ENCODE data around the gene WDR19. TPM values are rescaled to one million over a fixed set of nuclear protein-coding genes. Genes with fewer than 3 reads are reported as not detected.

Gene WDR19
- total RNA-seq, 2 experiments from 2014 or later = 8.4 to 8.5 TPM

GRCh38 chr4:39181520-39181904 lies 817 bp upstream of the WDR19 start:
- H3K4me1 Mint-ChIP-seq = peaks cover 15% of the 10 kb centered on the region
- no peaks in the 10 kb centered on the region for H3K36me3 Mint-ChIP-seq
- no peak overlapping the region for H3K4me3 Mint-ChIP-seq
- no peak for ATAC-seq
- no peak overlapping the region for H3K27ac Mint-ChIP-seq
- CTCF ChIA-PET = interaction anchor here (0.8 to 1.5 kb wide), 6 partner anchors 9 to 272 kb away, joined by 3 to 5 read pairs (median 4); partner anchors contain the start of gene RFC1
- H3K9me3 Mint-ChIP-seq (ENCODE audit: low read depth) = no peaks in the 10 kb centered on the region
- H3K27me3 Mint-ChIP-seq = peaks cover 14% of the 10 kb centered on the region
- DNase-seq = no peak

GRCh38 chr4:39201963-39202362 lies 19.6 kb downstream of the WDR19 start:
- ATAC-seq (no peak), DNase-seq (no peak)
- no peak overlapping the region for H3K4me3 Mint-ChIP-seq
- H3K27me3 Mint-ChIP-seq = no peaks in the 10 kb centered on the region
- CTCF ChIA-PET = interaction anchor here (0.9 to 1.7 kb wide), 2 partner anchors 20 to 608 kb away, joined by 3 to 4 read pairs; partner anchors contain the start of gene WDR19
- no peak overlapping the region for H3K27ac Mint-ChIP-seq
- peaks cover 2% of the 10 kb centered on the region for H3K36me3 Mint-ChIP-seq
- H3K9me3 Mint-ChIP-seq (ENCODE audit: low read depth) = no peaks in the 10 kb centered on the region
- no peaks in the 10 kb centered on the region for H3K4me1 Mint-ChIP-seq

GRCh38 chr4:39204543-39204942 lies 22.2 kb downstream of the WDR19 start:
- CTCF ChIA-PET = interaction anchor here (1.3 to 1.5 kb wide), 2 partner anchors 21 to 302 kb away, joined by 3 read pairs; no protein-coding TSS in a partner anchor
- ATAC-seq (no peak), DNase-seq (no peak)
- Mint-ChIP-seq H3K9me3 (ENCODE audit: low read depth) (no peaks in the 10 kb centered on the region), H3K27ac (no peak overlapping the region), H3K4me1 (no peaks in the 10 kb centered on the region), H3K4me3 (no peak overlapping the region), H3K27me3 (no peaks in the 10 kb centered on the region), H3K36me3 (peaks cover 4% of the 10 kb centered on the region)

GRCh38 chr4:39205000-39205399 lies 22.7 kb downstream of the WDR19 start:
- no peak overlapping the region for H3K4me3 Mint-ChIP-seq
- ATAC-seq = no peak
- no peaks in the 10 kb centered on the region for H3K9me3 Mint-ChIP-seq (ENCODE audit: low read depth)
- H3K4me1 Mint-ChIP-seq = no peaks in the 10 kb centered on the region
- H3K27me3 Mint-ChIP-seq = no peaks in the 10 kb centered on the region
- no peak overlapping the region for H3K27ac Mint-ChIP-seq
- no peak for DNase-seq
- H3K36me3 Mint-ChIP-seq = peaks cover 4% of the 10 kb centered on the region
- CTCF ChIA-PET = interaction anchor here (1.3 to 1.5 kb wide), 2 partner anchors 21 to 302 kb away, joined by 3 read pairs; no protein-coding TSS in a partner anchor

- H3K27ac Mint-ChIP-seq = no peak overlapping the region
- H3K36me3 Mint-ChIP-seq = peaks cover 4% of the 10 kb centered on the region
- no peaks in the 10 kb centered on the region for H3K4me1 Mint-ChIP-seq
- ATAC-seq (no peak), DNase-seq (no peak)
- no peaks in the 10 kb centered on the region for H3K27me3 Mint-ChIP-seq
- CTCF ChIA-PET = interaction anchor here (1.3 kb wide), 1 partner anchor 22 kb away, joined by 3 read pairs; no protein-coding TSS in a partner anchor
- H3K4me3 Mint-ChIP-seq = no peak overlapping the region
- H3K9me3 Mint-ChIP-seq (ENCODE audit: low read depth) = no peaks in the 10 kb centered on the region
Observed at GRCh38 chr4:39205476-39205875, 23.1 kb downstream of the WDR19 start.

- no peak for DNase-seq
- CTCF ChIA-PET = no interaction called here
- H3K4me3 Mint-ChIP-seq = no peak overlapping the region
- H3K27ac Mint-ChIP-seq = no peak overlapping the region
- no peaks in the 10 kb centered on the region for H3K36me3 Mint-ChIP-seq
- H3K9me3 Mint-ChIP-seq (ENCODE audit: low read depth) = no peaks in the 10 kb centered on the region
- no peaks in the 10 kb centered on the region for H3K4me1 Mint-ChIP-seq
- no peak for ATAC-seq
- no peaks in the 10 kb centered on the region for H3K27me3 Mint-ChIP-seq
Observed at GRCh38 chr4:39227906-39228305, 45.6 kb downstream of the WDR19 start.

- H3K36me3 Mint-ChIP-seq = no peaks in the 10 kb centered on the region
- ATAC-seq (no peak), DNase-seq (no peak)
- no peaks in the 10 kb centered on the region for H3K27me3 Mint-ChIP-seq
- H3K4me3 Mint-ChIP-seq = no peak overlapping the region
- no peaks in the 10 kb centered on the region for H3K4me1 Mint-ChIP-seq
- CTCF ChIA-PET = no interaction called here
- no peaks in the 10 kb centered on the region for H3K9me3 Mint-ChIP-seq (ENCODE audit: low read depth)
- no peak overlapping the region for H3K27ac Mint-ChIP-seq
Observed at GRCh38 chr4:39228377-39228776, 46.0 kb downstream of the WDR19 start.

GRCh38 chr4:39230462-39230861 lies 48.1 kb downstream of the WDR19 start:
- no peak overlapping the region for H3K27ac Mint-ChIP-seq
- no peak overlapping the region for H3K4me3 Mint-ChIP-seq
- ATAC-seq (no peak), DNase-seq (no peak)
- no peaks in the 10 kb centered on the region for H3K4me1 Mint-ChIP-seq
- no peaks in the 10 kb centered on the region for H3K27me3 Mint-ChIP-seq
- H3K36me3 Mint-ChIP-seq = no peaks in the 10 kb centered on the region
- CTCF ChIA-PET = no interaction called here
- H3K9me3 Mint-ChIP-seq (ENCODE audit: low read depth) = no peaks in the 10 kb centered on the region

- Mint-ChIP-seq H3K4me3 (no peak overlapping the region), H3K36me3 (no peaks in the 10 kb centered on the region), H3K4me1 (no peaks in the 10 kb centered on the region), H3K27ac (no peak overlapping the region), H3K27me3 (no peaks in the 10 kb centered on the region), H3K9me3 (ENCODE audit: low read depth) (no peaks in the 10 kb centered on the region)
- DNase-seq (no peak), ATAC-seq (no peak)
- CTCF ChIA-PET = interaction anchor here (0.7 to 1.1 kb wide), 2 partner anchors 8 to 196 kb away, joined by 3 read pairs; no protein-coding TSS in a partner anchor
Observed at GRCh38 chr4:39231660-39232059, 49.3 kb downstream of the WDR19 start.

GRCh38 chr4:39232100-39232499 lies 49.8 kb downstream of the WDR19 start:
- no peak overlapping the region for H3K27ac Mint-ChIP-seq
- H3K36me3 Mint-ChIP-seq = no peaks in the 10 kb centered on the region
- CTCF ChIA-PET = interaction anchor here (1.1 kb wide), 1 partner anchor 7 kb away, joined by 3 read pairs; no protein-coding TSS in a partner anchor
- H3K9me3 Mint-ChIP-seq (ENCODE audit: low read depth) = no peaks in the 10 kb centered on the region
- no peaks in the 10 kb centered on the region for H3K27me3 Mint-ChIP-seq
- H3K4me1 Mint-ChIP-seq = no peaks in the 10 kb centered on the region
- no peak for DNase-seq
- no peak for ATAC-seq
- no peak overlapping the region for H3K4me3 Mint-ChIP-seq

GRCh38 chr4:39233114-39233513 lies 50.8 kb downstream of the WDR19 start:
- ATAC-seq (no peak), DNase-seq (no peak)
- H3K9me3 Mint-ChIP-seq (ENCODE audit: low read depth) = no peaks in the 10 kb centered on the region
- no peaks in the 10 kb centered on the region for H3K36me3 Mint-ChIP-seq
- H3K27me3 Mint-ChIP-seq = no peaks in the 10 kb centered on the region
- H3K4me3 Mint-ChIP-seq = no peak overlapping the region
- H3K27ac Mint-ChIP-seq = no peak overlapping the region
- CTCF ChIA-PET = interaction anchor here (1.6 kb wide), 1 partner anchor 203 kb away, joined by 3 read pairs; no protein-coding TSS in a partner anchor
- H3K4me1 Mint-ChIP-seq = no peaks in the 10 kb centered on the region

GRCh38 chr4:39233783-39234182 lies 51.5 kb downstream of the WDR19 start:
- Mint-ChIP-seq H3K36me3 (no peaks in the 10 kb centered on the region), H3K4me1 (no peaks in the 10 kb centered on the region), H3K27ac (no peak overlapping the region)

GRCh38 chr4:39235021-39235420 lies 52.7 kb downstream of the WDR19 start:
- CTCF ChIA-PET = no interaction called here
- no peaks in the 10 kb centered on the region for H3K27me3 Mint-ChIP-seq
- H3K4me3 Mint-ChIP-seq = no peak overlapping the region
- no peaks in the 10 kb centered on the region for H3K36me3 Mint-ChIP-seq
- no peak for ATAC-seq
- H3K27ac Mint-ChIP-seq = no peak overlapping the region
- no peaks in the 10 kb centered on the region for H3K9me3 Mint-ChIP-seq (ENCODE audit: low read depth)
- H3K4me1 Mint-ChIP-seq = no peaks in the 10 kb centered on the region
- no peak for DNase-seq

More at GRCh38 chr4:39233783-39234182, 51.5 kb downstream of the WDR19 start:
- ATAC-seq (no peak), DNase-seq (no peak)
- Mint-ChIP-seq H3K9me3 (ENCODE audit: low read depth) (no peaks in the 10 kb centered on the region), H3K27me3 (no peaks in the 10 kb centered on the region), H3K4me3 (no peak overlapping the region)
- CTCF ChIA-PET = interaction anchor here (1.6 kb wide), 1 partner anchor 202 kb away, joined by 3 read pairs; no protein-coding TSS in a partner anchor

- no peaks in the 10 kb centered on the region for H3K36me3 Mint-ChIP-seq
- H3K9me3 Mint-ChIP-seq (ENCODE audit: low read depth) = no peaks in the 10 kb centered on the region
- no peak for DNase-seq
- CTCF ChIA-PET = no interaction called here
- no peak for ATAC-seq
- peaks cover 2% of the 10 kb centered on the region for H3K4me1 Mint-ChIP-seq
- no peaks in the 10 kb centered on the region for H3K27me3 Mint-ChIP-seq
- no peak overlapping the region for H3K4me3 Mint-ChIP-seq
- no peak overlapping the region for H3K27ac Mint-ChIP-seq
Observed at GRCh38 chr4:39235696-39236095, 53.4 kb downstream of the WDR19 start.
